Panc1 (cell line): ENCODE measurements around the gene MEGF9. TPM values are rescaled to one million over a fixed set of nuclear protein-coding genes. Genes with fewer than 3 reads are reported as not detected.

ENCODE experiments used
- ATAC-seq: fragments of 200-7000 bp; cut with Tn5 transposase; 2 replicates; pipeline ENCODE4 v1.9.1; 2020; ENCODE audit warnings: mild to moderate bottlenecking, moderate library complexity
- BruUV-seq: library from RNA; stranded (reverse); fragments of 400-500 nt; replicated peaks from 2 replicates; lab custom pipeline; 2021; lab: Mats Ljungman, UMichigan
- CTCF ChIA-PET: fragments of 300-600 bp; sonication (Branson Sonifier 250); formaldehyde crosslinking; loops from one replicate; lab custom pipeline; 2022; ENCODE audit warnings: antibody characterized with exemption; lab: Charles Lee
- POLR2A ChIA-PET: fragments of 300-600 bp; sonication (Branson Sonifier 250); formaldehyde crosslinking; loops from one replicate; lab custom pipeline; 2022; ENCODE audit warnings: antibody characterized with exemption; lab: Charles Lee
- DNase-seq: peaks from one replicate; pipeline ENCODE4 v3.0.0-alpha.2; 2010; ENCODE audit warnings: low read depth, low spot score
- H3K27ac ChIP-seq: 2 replicates; pipeline ENCODE4 v1.5.1; 2011; ENCODE audit warnings: mild to moderate bottlenecking, low read length, inconsistent platforms
- H3K27me3 ChIP-seq: fragments of 200-500 bp; sonication (Bioruptor generic); 2 replicates; pipeline ENCODE4 v1.6.0; 2014; ENCODE audit warnings: low read length, inconsistent platforms; ENCODE audit not compliant: control insufficient read depth, insufficient read depth
- H3K36me3 ChIP-seq: fragments of 200-500 bp; sonication (Bioruptor generic); 2 replicates; pipeline ENCODE4 v1.5.1; 2014; ENCODE audit warnings: inconsistent platforms, mild to moderate bottlenecking, low read length, moderate library complexity; ENCODE audit not compliant: control insufficient read depth, insufficient read depth
- H3K4me1 ChIP-seq: 2 replicates; pipeline ENCODE4 v1.5.1; 2011; ENCODE audit warnings: inconsistent platforms, mild to moderate bottlenecking, low read length, moderate library complexity; ENCODE audit not compliant: control insufficient read depth, insufficient read depth
- H3K4me3 ChIP-seq, 2 experiments: 2 replicates each; pipeline ENCODE4 v1.5.1; 2011 to 2012; ENCODE audit warnings: low read depth in 2 of 2, low read length in 2 of 2, mild to moderate bottlenecking in 2 of 2, inconsistent platforms in 1 of 2, moderate library complexity in 1 of 2
- H3K9me3 ChIP-seq: fragments of 200-500 bp; sonication (Bioruptor generic); 2 replicates; pipeline ENCODE4 v1.5.1; 2014; ENCODE audit warnings: low read depth, mild to moderate bottlenecking, inconsistent platforms, low read length, moderate library complexity; ENCODE audit not compliant: control insufficient read depth, insufficient read depth
- CTCF ChIP-seq: fragments of 450-650 bp; IDR thresholded peaks from 2 replicates; pipeline ENCODE4 v1.5.1; 2017; ENCODE audit warnings: mild to moderate bottlenecking
- POLR2AphosphoS5 ChIP-seq: IDR thresholded peaks from 2 replicates; pipeline ENCODE4 v1.6.1; 2012; ENCODE audit warnings: mild to moderate bottlenecking, low read depth, low read length, moderate library complexity
- REST ChIP-seq, 2 experiments: IDR thresholded peaks; 2 replicates each; pipeline ENCODE4 v1.6.1; 2011 to 2012; ENCODE audit warnings: low read depth in 2 of 2, control low read depth in 1 of 2, low read length in 1 of 2, mild to moderate bottlenecking in 1 of 2, moderate library complexity in 1 of 2; ENCODE audit not compliant: insufficient read depth in 1 of 2
- SIN3A ChIP-seq: IDR thresholded peaks from 2 replicates; pipeline ENCODE4 v1.6.1; 2012; ENCODE audit warnings: low read depth, mild to moderate bottlenecking, low read length, moderate library complexity, borderline replicate concordance; ENCODE audit not compliant: insufficient read depth
- TCF7L2 ChIP-seq: IDR thresholded peaks from 2 replicates; pipeline ENCODE4 v1.6.1; 2011; ENCODE audit warnings: mild to moderate bottlenecking, low read depth, low read length, inconsistent platforms
- in situ Hi-C: cut with HindIII; loops from 2 replicates; pipeline ENCODE4 v1.10.0; 2016; ENCODE audit warnings: low sequenced_read_pairs, low pct_unique_long_range_greater_than_20kb
- intact Hi-C: fragments of 100-400 bp; cut with micrococcal nuclease; formaldehyde crosslinking; loops from one replicate; pipeline ENCODE4 v1.10.0; 2022; ENCODE audit not compliant: unreplicated experiment
- total RNA-seq: library from RNA; stranded (reverse); gene quantifications from one replicate; pipeline ENCODE4 v1.2.1, GENCODE V29; 2021; ENCODE audit not compliant: unreplicated experiment

The MEGF9 gene
- total RNA-seq, 1 experiment from 2014 or later, result 6.3 TPM

DNA sequence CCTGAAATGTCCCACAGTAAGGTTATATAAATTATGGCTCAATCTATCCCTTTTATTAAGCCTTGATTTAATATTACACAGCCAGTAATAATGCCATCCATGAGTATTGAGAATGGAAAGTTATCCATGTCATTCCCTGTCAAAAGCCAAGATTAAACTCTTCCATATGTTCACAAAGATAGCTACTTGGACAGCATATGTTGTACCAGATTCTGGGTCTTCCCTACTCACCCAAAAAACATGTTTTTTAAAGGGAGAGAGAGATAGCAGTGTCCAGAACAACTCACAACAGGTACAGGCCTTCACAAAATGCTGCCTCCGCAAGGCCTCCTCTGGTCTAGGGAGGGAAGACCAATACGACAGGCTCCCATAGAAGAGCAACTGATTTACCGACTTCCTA is 149.7 kb downstream of the MEGF9 start:
- Histone ChIP-seq H3K36me3 (no peaks in the 10 kb centered on the region; the same call in 1 of the 2 replicates), H3K4me1 (no peaks in the 10 kb centered on the region), H3K4me3 (no peak overlapping the region), H3K27ac (no peak overlapping the region), H3K9me3 (no peaks in the 10 kb centered on the region), H3K27me3 (no peaks in the 10 kb centered on the region)
- TF ChIP-seq TCF7L2 (no peak), REST (IDR thresholded peaks at IDR 0.05; ENCODE audit: insufficient read depth in 1 of 2, low read depth in 2 of 2, low read length in 1 of 2) (no peak), POLR2AphosphoS5 (no peak), CTCF (no peak), SIN3A (no peak)
- no TSS peak for BruUV-seq
- no peak for ATAC-seq
- intact Hi-C loops, result no loop called here
- CTCF ChIA-PET, result no interaction called here
- POLR2A ChIA-PET, result no interaction called here
- in situ Hi-C loops, result no loop called here
- no peak for DNase-seq

DNA sequence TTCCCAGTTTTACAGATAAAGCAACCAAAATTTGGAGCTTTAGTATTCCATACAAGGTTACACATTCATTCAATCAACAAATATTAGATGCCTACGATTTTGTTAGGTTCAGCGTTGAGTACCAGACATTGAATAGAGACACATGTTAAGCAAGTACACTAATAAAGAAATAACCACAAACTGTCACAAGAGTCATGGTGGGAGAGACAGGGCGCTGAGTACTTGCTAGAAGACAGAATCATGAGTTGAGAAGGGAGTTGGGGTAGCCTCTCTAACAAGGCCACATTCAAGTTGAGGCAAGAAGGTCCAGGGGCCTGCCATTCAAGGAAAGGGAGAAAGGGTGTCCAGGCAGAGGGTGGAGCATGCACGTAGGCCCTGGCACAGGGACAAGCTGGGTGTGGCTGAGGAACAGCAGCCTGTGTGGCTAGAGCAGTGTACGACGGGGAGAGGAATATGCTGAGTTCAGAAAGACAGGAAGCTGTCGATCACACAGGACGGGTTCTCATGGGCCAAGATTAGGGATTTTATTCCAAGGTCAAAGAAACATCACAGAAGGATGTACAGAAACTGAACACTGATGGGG is 151.3 kb downstream of the MEGF9 start:
- Histone ChIP-seq H3K27ac (no peak overlapping the region), H3K36me3 (no peaks in the 10 kb centered on the region; the same call in 1 of the 2 replicates), H3K9me3 (no peaks in the 10 kb centered on the region), H3K4me1 (no peaks in the 10 kb centered on the region), H3K4me3 (no peak overlapping the region), H3K27me3 (no peaks in the 10 kb centered on the region)
- TF ChIP-seq TCF7L2, result no peak
- TF ChIP-seq POLR2AphosphoS5, result no peak
- no peak for TF ChIP-seq REST (IDR thresholded peaks at IDR 0.05; ENCODE audit: insufficient read depth in 1 of 2, low read depth in 2 of 2, low read length in 1 of 2)
- no peak for TF ChIP-seq SIN3A
- no peak for TF ChIP-seq CTCF
- in situ Hi-C loops, result no loop called here
- DNase-seq (no peak), ATAC-seq (no peak)
- BruUV-seq, result no TSS peak
- ChIA-PET CTCF (no interaction called here), POLR2A (no interaction called here)
- intact Hi-C loops, result no loop called here
